ENCODE measurements around the gene TRIM33.
"Not testable (repeated sequence)": the region's sequence is repeated elsewhere in the genome, so short reads cannot be mapped to it uniquely, and the experiment has no call there.

The TRIM33 gene

GRCh38 chr1:114455102-114455785, 55.8 kb downstream of the TRIM33 start:
- TF ChIP-seq, protein P1, sequence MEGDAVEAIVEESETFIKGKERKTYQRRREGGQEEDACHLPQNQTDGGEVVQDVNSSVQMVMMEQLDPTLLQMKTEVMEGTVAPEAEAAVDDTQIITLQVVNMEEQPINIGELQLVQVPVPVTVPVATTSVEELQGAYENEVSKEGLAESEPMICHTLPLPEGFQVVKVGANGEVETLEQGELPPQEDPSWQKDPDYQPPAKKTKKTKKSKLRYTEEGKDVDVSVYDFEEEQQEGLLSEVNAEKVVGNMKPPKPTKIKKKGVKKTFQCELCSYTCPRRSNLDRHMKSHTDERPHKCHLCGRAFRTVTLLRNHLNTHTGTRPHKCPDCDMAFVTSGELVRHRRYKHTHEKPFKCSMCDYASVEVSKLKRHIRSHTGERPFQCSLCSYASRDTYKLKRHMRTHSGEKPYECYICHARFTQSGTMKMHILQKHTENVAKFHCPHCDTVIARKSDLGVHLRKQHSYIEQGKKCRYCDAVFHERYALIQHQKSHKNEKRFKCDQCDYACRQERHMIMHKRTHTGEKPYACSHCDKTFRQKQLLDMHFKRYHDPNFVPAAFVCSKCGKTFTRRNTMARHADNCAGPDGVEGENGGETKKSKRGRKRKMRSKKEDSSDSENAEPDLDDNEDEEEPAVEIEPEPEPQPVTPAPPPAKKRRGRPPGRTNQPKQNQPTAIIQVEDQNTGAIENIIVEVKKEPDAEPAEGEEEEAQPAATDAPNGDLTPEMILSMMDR (IDR thresholded peaks at IDR 0.05; ENCODE audit: low read depth, low read length), result no peak
- H3K4me3 ChIP-seq (ENCODE audit: low read depth, low read length), result no peak overlapping the region
- in situ Hi-C loops (cut with HindIII; ENCODE audit: low sequenced_read_pairs), result no loop called here
- no peak for DNase-seq (ENCODE audit: low read depth, low spot score)

DNA sequence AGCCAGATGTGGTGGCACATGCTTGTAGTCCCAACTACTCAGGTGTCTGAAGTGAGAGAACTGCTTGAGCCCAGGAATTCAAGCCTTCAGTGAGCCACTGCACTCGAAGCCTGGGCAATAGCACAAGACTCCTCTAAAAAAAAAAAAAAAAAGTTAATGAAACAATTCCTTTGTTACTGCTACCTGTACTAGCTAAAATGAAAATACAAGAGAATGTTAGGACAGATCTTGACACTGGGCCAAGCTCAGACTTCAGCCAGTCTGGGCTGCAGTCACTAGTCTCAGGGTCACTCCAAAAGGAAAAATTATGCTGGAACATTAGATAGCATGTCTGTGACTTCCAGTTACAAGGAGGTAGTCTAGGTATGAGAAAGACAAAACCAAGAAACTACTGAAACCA, 56.5 kb downstream of the TRIM33 start:
- DNase-seq (ENCODE audit: low read depth, low spot score), result no peak
- in situ Hi-C loops (cut with HindIII; ENCODE audit: low sequenced_read_pairs), result no loop called here
- TF ChIP-seq, protein P1 (IDR thresholded peaks at IDR 0.05; ENCODE audit: low read depth, low read length), result no peak
- no peak overlapping the region for H3K4me3 ChIP-seq (ENCODE audit: low read depth, low read length)

DNA sequence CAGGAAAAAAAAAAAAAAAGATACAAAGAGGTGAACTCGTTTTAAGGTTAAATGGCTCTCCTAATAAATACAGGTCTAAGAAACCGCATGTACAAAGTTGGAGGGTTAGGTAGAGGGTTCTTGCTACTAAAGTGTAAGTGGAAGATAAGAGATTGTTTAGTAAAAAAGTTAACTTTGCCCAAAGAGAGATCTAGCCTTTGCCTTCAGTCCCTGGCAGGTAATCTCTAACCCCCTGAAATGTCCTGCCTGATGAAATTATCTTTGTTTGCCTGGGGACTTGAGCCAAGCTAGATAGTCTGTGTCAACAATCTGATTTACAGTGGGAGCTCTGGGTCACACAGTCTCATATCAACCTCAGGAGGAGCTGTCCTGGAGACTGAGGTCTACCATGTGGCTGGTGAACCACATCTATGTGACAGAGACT, 57.6 kb downstream of the TRIM33 start:
- in situ Hi-C loops (cut with HindIII; ENCODE audit: low sequenced_read_pairs), result no loop called here
- no peak for DNase-seq (ENCODE audit: low read depth, low spot score)
- TF ChIP-seq, protein P1 (IDR thresholded peaks at IDR 0.05; ENCODE audit: low read depth, low read length), result no peak
- H3K4me3 ChIP-seq (ENCODE audit: low read depth, low read length), result no peak overlapping the region

- DNase-seq (ENCODE audit: low read depth, low spot score), result no peak
- in situ Hi-C loops (cut with HindIII; ENCODE audit: low sequenced_read_pairs), result no loop called here
- TF ChIP-seq, protein P1 (IDR thresholded peaks at IDR 0.05; ENCODE audit: low read depth, low read length), result no peak
- no peak overlapping the region for H3K4me3 ChIP-seq (ENCODE audit: low read depth, low read length)
Observed at GRCh38 chr1:114448370-114449036, 62.5 kb downstream of the TRIM33 start.

DNA sequence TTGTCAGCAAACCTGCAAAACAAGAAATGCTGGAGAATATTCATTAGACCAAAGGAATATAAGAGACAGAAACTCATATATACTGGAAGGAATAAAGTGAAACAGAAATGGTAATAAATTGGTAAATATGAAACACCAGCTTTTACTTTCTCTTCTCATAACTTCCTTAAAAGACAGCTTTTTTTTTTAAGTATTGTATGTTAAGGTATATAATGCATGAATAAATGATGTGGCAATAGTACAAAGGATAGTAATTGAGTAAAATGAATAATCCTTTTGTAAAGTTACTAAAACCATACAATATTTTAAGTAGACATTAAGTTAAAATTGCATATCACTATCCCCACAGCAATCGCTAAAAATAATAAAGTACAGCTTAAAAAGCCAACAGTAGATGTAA, 64.8 kb downstream of the TRIM33 start:
- no peak overlapping the region for H3K4me3 ChIP-seq (ENCODE audit: low read depth, low read length)
- TF ChIP-seq, protein P1 (IDR thresholded peaks at IDR 0.05; ENCODE audit: low read depth, low read length), result no peak
- no peak for DNase-seq (ENCODE audit: low read depth, low spot score)
- in situ Hi-C loops (cut with HindIII; ENCODE audit: low sequenced_read_pairs), result no loop called here

- H3K4me3 ChIP-seq (ENCODE audit: low read depth, low read length); DNase-seq (ENCODE audit: low read depth, low spot score); in situ Hi-C loops (cut with HindIII; ENCODE audit: low sequenced_read_pairs): not testable (repeated sequence)
Observed at GRCh38 chr1:114443226-114443625, 67.8 kb downstream of the TRIM33 start.

GRCh38 chr1:114441332-114441731, 69.7 kb downstream of the TRIM33 start:
- TF ChIP-seq, protein P1 (IDR thresholded peaks at IDR 0.05; ENCODE audit: low read depth, low read length), result no peak
- DNase-seq (ENCODE audit: low read depth, low spot score), result no peak
- no peak overlapping the region for H3K4me3 ChIP-seq (ENCODE audit: low read depth, low read length)
- in situ Hi-C loops (cut with HindIII; ENCODE audit: low sequenced_read_pairs), result no loop called here

Data from astrocyte of the spinal cord (primary cell).